Loucy (cell line): Measurements from ENCODE around the gene SSTR3.

ENCODE experiments used
- CTCF ChIP-seq: fragments of 200-600 bp; sonication (generic); conservative IDR thresholded peaks from 2 replicates; pipeline ENCODE4 v1.5.1; 2014; ENCODE audit warnings: mild to moderate bottlenecking, antibody characterized with exemption, low read length
- EZH2phosphoT487 ChIP-seq: fragments of 200-600 bp; IDR thresholded peaks from 2 replicates; pipeline ENCODE4 v1.6.1; 2018; ENCODE audit warnings: antibody characterized with exemption, mild to moderate bottlenecking, moderate library complexity, borderline replicate concordance

DNA sequence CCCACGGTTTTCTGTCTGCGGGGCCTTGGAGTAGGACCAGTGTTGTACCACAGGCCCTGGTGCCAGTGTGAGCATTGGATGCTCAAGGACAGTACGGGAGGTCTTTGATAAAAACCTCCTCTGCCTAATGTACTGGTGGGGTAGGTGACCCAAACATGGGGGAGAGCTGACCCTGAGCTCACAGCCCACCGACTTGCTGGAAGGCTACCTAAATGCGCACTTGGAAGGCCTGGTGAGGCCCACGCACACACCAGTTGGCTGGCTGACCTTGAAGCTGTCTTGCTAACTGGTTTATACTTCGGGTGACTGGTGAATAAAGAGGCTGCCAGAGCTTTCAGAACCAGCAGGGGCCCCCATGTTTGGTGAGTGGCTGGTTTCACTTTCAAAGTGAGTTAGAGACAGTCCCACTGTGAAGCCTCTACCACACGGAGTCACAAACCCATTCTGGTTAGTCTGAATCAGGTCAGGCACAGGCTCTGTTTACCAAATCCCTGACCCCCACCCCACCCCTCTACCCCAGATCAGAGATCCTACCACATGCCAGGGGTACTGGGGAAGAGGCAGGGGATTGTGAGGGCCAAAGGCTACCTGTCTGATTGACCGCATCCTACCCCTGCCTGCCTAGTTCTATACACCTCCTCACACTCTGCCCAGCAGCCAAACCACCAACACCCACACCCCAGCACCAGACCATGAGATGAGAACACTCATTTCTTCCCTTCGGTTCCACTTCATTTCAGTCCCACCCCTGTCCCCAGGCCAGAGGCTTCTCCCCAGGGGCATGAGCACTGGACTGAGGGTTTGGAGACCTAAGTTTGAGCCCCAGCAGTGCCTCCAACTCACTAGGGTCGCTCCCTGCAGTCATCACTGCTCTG, 49.8 kb downstream of the SSTR3 start:
- no peak for TF ChIP-seq CTCF
- no peak for TF ChIP-seq EZH2phosphoT487
